GM10847 (cell line): Measurements from ENCODE around the gene NUDT4.
A peak's percentile ranks its signal among the peaks of the same experiment; 100 is the strongest.

ENCODE experiments used
- POLR2A ChIP-seq: IDR thresholded peaks from 2 replicates; pipeline ENCODE4 v1.6.1; 2011; ENCODE audit not compliant: insufficient read length; ENCODE audit errors: extremely low read depth

NUDT4 gene

DNA sequence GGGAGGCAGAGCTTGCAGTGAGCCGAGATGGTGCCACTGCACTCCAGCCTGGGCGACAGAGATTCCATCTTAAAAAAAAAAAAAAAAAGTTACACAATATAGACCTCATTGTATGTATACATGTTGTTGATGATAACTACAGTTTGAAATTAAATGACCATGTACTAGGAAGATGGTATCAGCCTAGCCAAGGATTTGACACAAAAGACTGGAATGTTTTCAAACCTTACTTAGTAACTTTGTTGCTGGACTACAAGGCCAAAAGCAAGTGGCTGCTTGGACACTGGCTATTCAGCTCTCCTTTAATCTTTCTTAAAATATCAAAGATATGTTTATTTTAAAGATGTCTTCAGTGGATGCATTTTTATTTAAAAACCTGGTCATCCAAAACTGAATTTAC lies 18.9 kb upstream of the NUDT4 start:
- TF ChIP-seq POLR2A = no peak

DNA sequence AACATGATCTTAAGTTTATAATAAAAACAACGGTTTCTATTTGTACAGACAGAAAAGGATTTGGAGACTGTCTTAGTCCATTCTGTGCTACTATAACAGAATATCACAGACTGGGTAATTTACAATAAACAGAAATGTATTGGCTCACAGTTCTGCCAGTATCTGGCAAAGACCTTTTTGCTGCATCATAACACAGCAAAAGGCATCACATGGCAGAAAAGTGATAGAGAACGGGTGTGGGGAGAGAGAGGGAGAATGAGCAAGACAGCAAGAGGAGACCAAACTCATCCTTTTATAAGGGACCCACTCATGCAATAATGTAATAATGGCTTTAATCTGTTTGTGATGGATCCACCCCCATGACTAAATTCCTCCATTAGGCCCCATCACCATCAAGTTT lies 17.0 kb upstream of the NUDT4 start:
- TF ChIP-seq POLR2A = no peak

DNA sequence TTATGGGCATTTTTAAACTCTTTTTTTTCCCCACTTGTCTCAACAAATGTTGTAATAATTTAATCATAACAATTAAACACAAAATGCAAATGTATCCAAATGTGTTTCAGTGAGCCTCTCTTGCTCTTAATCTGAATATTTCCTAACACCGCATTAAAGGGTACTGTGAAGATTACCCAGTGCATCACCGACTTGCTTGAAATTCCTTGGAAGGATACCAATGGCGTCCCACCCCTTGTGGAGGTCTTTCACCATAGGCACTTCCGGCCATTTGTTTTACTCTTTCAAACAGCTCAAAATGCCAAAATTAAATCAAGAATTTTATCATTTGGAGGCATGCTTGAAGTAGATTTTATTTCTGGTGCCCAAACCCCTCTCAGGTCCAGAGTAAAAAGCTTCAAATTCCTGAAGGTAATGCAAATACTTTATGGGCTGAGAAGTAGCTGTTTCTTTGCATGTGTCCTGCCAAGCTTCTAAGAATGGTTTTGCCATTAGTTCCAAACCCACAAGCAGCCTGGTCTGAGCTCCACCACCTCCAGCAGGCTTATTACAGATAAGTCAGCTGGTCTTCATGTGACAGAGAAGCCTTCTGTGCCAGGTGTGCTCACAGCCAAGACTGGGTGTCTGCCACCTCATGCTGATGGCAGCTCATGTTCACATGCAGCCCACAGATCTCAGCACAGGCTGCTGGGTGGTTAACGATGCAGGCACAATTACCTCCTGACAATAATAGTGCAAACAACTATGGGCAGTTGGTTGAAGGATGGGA lies 16.4 kb upstream of the NUDT4 start:
- no peak for TF ChIP-seq POLR2A

DNA sequence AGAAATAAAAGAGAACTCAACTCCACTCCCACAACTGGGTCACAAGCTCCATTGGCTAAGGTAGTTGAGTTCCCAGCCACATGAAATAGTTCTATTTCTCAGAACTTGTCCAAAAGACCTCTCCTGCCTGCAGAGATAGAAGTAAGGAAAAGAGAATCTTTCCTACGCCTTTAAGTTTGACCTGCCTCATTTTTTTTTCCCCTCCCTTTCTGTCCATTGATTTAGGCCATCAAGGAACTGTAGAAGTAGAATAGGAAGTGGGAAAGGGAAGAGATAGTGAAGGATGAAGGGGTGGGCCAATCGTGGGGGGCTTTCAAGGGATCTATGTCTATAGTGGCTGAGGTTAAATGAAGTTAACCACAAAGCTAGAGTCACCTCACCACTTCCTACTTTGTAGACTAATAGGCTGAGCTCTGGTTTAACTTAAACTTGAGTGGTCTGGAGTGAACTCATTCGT lies 13.9 kb upstream of the NUDT4 start:
- no peak for TF ChIP-seq POLR2A

DNA sequence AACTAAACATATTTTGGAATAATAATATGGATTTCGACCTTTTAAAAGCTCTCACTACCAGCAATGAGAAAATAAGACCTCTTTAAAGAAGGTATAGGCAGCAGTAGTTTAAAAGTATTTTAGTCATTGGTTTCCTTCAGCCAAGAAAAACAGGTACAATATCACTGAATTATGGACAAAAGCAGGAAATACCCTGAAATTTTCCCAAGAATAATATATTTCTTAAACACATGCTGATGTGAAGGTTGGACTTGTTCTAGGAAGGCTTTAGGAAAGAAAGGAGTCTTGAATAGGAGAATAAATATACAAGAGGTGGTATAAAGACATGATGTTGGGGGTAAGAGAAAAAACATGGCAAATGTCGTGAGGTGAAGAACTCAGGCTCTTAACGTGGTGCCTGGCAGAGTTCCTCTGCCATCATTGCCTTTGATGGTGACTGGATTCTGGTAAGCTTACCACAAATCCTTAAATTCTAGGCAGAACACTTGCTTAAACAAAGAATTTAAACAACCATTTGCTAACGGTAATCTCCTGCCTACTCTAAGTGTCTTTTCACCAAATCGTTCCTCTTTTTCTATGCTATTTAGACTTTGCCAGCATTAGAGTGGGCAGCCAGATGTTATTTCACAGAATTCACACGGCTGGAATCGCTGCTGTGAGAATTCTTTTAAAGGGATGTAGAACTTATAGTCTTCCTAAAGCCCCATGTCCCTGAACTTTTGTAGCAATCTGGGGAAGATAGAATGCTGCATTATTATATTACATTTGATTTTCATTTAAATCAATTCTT lies 11.9 kb upstream of the NUDT4 start:
- no peak for TF ChIP-seq POLR2A

DNA sequence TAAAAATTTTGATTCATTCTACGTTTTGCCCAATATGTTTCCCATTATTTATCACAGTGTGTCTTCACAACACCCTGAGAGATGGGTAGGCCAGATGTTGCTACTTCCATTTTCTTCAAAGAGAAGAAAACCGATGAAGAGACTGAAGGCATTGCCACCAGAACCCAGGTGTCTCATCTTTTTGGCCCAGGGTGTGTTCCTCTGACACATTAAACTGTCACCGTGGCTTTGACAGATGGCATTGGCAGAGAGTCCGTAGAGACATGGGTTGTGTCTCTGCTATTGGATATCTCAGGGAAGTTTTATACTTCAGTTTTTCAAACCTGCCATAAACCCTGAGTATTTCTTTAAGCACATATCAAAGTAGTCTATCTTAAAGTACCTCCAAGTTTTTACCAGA lies 11.3 kb upstream of the NUDT4 start:
- no peak for TF ChIP-seq POLR2A

DNA sequence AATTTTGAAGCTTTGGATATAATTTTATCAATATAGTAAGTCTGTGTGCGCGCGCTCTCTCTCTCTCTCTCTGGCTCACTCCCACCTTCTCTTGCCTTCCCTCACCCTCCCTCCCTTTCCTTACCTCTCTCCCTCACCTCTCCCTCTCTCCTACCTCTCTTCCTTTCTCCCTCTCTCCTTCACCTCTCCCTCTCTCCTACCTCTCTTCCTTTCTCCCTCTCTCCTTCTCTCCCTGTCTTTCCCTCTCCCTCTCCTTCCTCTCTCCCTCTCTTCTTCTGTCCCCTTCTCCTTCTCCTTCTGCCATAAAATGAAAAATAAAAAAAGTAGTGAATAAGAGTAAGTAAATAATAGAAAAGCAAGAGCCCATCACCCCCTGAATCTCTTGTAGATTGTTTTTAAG lies 9.0 kb upstream of the NUDT4 start:
- TF ChIP-seq POLR2A = no peak

DNA sequence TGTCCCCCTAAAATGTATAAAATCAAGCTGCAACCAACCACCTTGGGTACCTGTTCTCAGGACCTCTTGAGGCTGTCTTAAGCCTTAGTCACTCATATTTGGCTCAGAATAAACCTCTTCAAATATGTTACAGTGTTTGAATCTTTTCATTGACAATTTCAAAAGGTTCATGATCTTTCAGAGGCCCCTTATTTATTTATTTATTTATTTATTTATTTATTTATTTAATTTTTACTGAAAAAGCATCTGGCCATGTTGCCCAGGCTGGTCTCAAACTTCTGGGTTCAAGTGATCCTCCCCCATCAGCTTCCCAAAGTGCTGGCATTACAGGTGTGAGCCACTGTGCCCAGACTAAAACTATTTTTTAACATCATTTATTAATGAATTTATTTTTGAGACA lies 8.2 kb upstream of the NUDT4 start:
- TF ChIP-seq POLR2A = no peak

DNA sequence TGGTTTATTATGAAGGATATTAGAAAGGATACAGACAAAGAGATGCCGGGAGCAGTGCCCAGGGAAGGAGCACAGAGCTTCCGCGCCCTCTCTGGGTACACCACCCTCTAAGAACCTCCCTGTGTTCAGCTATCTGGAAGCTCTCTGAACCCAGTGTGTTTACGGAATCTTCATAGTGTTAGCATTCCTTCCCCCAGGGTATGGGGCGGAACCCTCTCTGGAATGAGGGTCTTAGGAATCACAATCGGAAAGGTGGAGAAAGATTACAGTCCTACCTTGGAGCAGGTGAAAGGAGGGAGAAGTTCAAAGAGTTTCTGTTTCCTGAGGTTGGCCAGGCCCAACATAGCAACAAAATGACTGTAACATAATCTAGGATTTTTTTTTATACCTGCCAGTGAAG lies 6.8 kb upstream of the NUDT4 start:
- no peak for TF ChIP-seq POLR2A

DNA sequence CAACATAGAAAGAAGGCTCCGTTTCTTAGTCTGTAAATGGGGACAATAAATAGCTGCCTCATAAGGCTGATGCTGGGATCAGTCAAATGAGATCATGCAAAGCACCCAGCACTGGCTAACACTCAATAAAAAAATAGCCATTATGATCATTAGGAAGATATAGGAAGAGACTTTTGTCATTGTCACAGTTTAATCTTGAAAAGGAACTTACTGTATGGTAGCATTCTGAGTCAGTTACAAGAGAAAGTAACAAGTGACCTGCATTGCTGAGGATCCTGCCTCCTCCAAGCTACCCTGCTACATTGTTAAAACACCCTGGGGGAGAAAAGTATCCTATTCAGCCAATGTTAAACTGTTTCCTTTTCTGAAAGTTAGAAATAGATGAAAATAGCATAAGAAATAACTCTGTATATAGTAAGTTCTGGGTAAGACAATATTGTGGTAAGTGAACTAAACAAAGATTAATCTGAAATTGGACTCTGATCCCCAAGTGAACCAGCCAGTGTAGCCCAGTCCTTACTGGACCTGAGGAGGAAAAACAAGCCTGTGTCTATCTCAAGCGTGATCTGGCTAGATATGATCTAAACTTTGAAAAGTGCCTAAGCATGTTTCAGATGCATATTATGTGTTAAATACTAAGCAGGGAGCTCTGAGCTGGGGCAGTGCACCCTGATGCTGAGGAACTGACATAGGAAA lies 3.6 kb upstream of the NUDT4 start:
- TF ChIP-seq POLR2A = no peak

DNA sequence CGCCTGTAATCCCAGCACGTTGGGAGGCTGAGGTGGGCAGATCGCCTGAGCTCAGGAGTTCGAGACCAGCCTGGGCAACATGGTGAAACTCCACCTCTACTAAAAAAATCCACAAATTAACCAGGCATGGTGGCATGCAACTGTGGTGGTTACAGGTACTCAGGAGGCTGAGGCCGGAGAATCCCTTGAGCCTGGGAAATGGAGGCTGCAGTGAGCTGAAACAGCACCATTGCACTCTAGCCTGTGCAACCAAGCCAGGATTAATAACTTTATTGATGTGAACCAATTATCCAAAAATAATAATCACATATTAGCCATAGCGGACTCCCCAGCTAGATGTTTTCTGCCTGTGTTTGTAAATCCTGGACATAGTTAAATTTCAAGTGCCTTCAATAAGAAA lies 1.8 kb upstream of the NUDT4 start:
- TF ChIP-seq POLR2A = no peak

DNA sequence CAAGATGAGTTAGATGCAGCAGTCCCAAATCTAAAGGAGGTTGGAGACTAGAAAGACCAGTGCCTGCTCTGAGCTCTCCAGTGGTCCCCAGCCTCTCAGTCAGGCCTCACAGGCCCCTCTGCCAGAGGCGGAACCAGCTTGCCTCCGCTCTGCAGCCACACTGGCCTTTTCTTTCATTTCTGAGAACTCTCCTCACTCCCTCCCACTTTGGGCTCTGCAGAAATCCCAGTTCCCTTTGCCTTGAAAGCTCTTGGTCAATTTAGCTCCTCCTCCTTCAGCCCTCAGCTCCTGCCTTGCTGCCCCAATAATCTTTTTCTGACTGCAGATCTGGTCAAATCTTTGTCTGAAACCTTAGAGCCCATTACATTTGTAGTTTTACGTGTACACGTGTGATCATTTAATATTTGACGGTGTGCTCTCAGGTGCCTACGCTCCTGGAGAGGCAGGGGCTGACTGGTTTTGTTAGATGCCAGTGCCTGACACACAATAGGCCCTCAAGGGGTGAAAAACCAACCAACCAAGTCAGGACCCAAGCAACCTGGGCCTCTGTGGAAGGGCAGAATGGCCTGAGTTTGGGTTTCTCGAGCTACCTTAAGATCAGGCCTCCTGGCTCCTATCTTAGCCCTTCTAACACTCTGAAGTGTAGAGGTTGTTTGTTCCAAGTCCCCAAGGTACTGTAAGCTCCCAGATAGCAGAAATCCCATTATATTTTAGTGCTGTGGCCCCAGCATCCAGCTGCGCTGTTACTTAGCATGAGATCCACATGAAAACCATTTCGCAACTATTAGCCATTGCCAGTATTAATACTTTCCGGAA lies 1.1 kb upstream of the NUDT4 start:
- no peak for TF ChIP-seq POLR2A

DNA sequence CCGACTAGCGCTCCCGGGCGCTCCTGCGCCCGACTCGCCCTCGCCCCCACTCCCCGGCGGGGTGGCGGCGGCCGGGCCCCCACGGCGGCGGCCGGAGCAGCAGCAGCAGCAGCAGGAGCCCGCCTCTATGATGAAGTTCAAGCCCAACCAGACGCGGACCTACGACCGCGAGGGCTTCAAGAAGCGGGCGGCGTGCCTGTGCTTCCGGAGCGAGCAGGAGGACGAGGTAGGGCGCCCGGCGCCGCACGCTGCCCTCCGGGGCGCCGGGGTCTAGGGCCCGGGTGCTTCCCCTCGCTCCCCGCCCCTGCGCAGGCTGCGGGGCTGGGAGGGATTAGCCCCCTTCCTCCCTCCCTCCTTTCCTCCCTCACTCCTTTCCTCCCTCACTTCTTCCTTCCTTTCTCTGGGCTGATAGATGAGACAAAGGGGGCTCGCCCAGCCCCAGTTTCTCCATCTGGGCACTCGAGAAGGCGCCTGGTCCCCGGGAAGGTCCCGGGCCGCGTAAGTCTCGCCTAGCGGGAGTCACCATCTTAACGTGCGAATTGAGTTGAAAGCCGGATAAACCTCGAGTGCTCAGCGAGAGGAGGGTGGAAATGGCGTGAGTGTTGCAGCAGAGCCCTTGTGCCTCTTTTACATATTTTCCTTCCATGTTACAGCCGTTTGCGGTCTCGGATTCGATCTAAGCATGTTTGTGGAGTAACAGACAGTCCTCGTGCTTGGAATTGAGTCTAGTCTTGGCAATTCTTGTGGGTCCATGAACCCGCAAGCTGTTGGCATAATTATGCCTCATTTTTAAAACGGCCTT lies 672 bp downstream of the NUDT4 start:
- TF ChIP-seq POLR2A = peak; percentile 19

DNA sequence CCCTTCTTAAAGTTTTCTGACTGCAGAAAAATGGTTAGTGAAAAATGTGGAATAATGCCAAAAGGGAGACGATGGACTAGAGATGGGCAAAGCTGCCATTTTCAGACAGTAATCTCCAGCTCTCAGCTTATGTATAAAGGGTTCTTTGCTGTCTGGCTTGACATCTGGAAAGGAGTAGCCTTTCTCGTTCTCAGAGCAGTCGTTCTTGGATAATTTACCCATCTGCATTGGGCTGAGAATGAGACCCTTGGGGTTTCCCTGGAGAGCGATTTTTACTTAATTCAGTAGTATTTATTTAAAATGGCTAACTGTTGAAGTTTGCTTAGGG lies 1.2 kb downstream of the NUDT4 start:
- TF ChIP-seq POLR2A = no peak
